Measurements from ENCODE around the gene NLGN1. TPM values are rescaled to one million over a fixed set of nuclear protein-coding genes. Genes with fewer than 3 reads are reported as not detected.

Gene NLGN1
- total RNA-seq, 3 donors from 2014 or later, result 4.4 to 12.3 (median 6.9) TPM

GRCh38 chr3:173892547-173892946 lies 495.0 kb downstream of the NLGN1 start:
- TF ChIP-seq CTCF (IDR thresholded peaks at IDR 0.05), result no peak
- TF ChIP-seq POLR2AphosphoS5 (IDR thresholded peaks at IDR 0.05), result no peak
- no peak for TF ChIP-seq POLR2A (IDR thresholded peaks at IDR 0.05)
- intact Hi-C loops (cut with DNase I; ENCODE audit: low total_unique reads), result no loop called here
- no peaks in the 10 kb centered on the region for H3K27me3 ChIP-seq
- H3K9me3 ChIP-seq, result no peaks in the 10 kb centered on the region
- no peak for DNase-seq (ENCODE audit: low spot score in 2 of 2)
- H3K4me1 ChIP-seq, result no peaks in the 10 kb centered on the region
- H3K27ac ChIP-seq, result no peak overlapping the region
- no peak overlapping the region for H3K4me3 ChIP-seq
- no peaks in the 10 kb centered on the region for H3K36me3 ChIP-seq

GRCh38 chr3:173893066-173893465 lies 495.5 kb downstream of the NLGN1 start:
- no peak overlapping the region for H3K27ac ChIP-seq
- no peak for TF ChIP-seq CTCF (IDR thresholded peaks at IDR 0.05)
- TF ChIP-seq POLR2A (IDR thresholded peaks at IDR 0.05), result no peak
- TF ChIP-seq POLR2AphosphoS5 (IDR thresholded peaks at IDR 0.05), result no peak
- H3K4me3 ChIP-seq, result no peak overlapping the region
- no peaks in the 10 kb centered on the region for H3K9me3 ChIP-seq
- no peaks in the 10 kb centered on the region for H3K36me3 ChIP-seq
- intact Hi-C loops (cut with DNase I; ENCODE audit: low total_unique reads), result no loop called here
- H3K27me3 ChIP-seq, result no peaks in the 10 kb centered on the region
- no peaks in the 10 kb centered on the region for H3K4me1 ChIP-seq
- DNase-seq (ENCODE audit: low spot score in 2 of 2), result no peak

GRCh38 chr3:173893835-173894234 lies 496.3 kb downstream of the NLGN1 start:
- intact Hi-C loops (cut with DNase I; ENCODE audit: low total_unique reads), result no loop called here
- H3K4me3 ChIP-seq, result no peak overlapping the region
- no peak for DNase-seq (ENCODE audit: low spot score in 2 of 2)
- no peaks in the 10 kb centered on the region for H3K36me3 ChIP-seq
- no peaks in the 10 kb centered on the region for H3K27me3 ChIP-seq
- TF ChIP-seq POLR2A (IDR thresholded peaks at IDR 0.05) (no peak), CTCF (IDR thresholded peaks at IDR 0.05) (no peak), POLR2AphosphoS5 (IDR thresholded peaks at IDR 0.05) (no peak)
- H3K9me3 ChIP-seq, result no peaks in the 10 kb centered on the region
- H3K27ac ChIP-seq, result no peak overlapping the region
- H3K4me1 ChIP-seq, result no peaks in the 10 kb centered on the region

- no peak for TF ChIP-seq POLR2A (IDR thresholded peaks at IDR 0.05)
- no peak for TF ChIP-seq POLR2AphosphoS5 (IDR thresholded peaks at IDR 0.05)
- TF ChIP-seq CTCF (IDR thresholded peaks at IDR 0.05), result no peak
- Histone ChIP-seq H3K9me3 (no peaks in the 10 kb centered on the region), H3K27ac (no peak overlapping the region), H3K27me3 (no peaks in the 10 kb centered on the region), H3K36me3 (no peaks in the 10 kb centered on the region), H3K4me3 (no peak overlapping the region), H3K4me1 (no peaks in the 10 kb centered on the region)
- DNase-seq (ENCODE audit: low spot score in 2 of 2), result no peak
- intact Hi-C loops (cut with DNase I; ENCODE audit: low total_unique reads), result no loop called here
Measured at GRCh38 chr3:173897631-173898030, 500.1 kb downstream of the NLGN1 start.

GRCh38 chr3:173901649-173902048 lies 504.1 kb downstream of the NLGN1 start:
- H3K4me1 ChIP-seq, result no peaks in the 10 kb centered on the region
- DNase-seq (ENCODE audit: low spot score in 2 of 2), result no peak
- intact Hi-C loops (cut with DNase I; ENCODE audit: low total_unique reads), result no loop called here
- no peak for TF ChIP-seq CTCF (IDR thresholded peaks at IDR 0.05)
- no peak for TF ChIP-seq POLR2AphosphoS5 (IDR thresholded peaks at IDR 0.05)
- TF ChIP-seq POLR2A (IDR thresholded peaks at IDR 0.05), result no peak
- H3K4me3 ChIP-seq, result no peak overlapping the region
- no peaks in the 10 kb centered on the region for H3K27me3 ChIP-seq
- H3K9me3 ChIP-seq, result no peaks in the 10 kb centered on the region
- no peak overlapping the region for H3K27ac ChIP-seq
- no peaks in the 10 kb centered on the region for H3K36me3 ChIP-seq
